ENCODE results near the gene UBASH3A.

Gene UBASH3A

GRCh38 chr21:42453224-42453985 is 49.7 kb downstream of the UBASH3A start:
- DNase-seq, result no peak

- DNase-seq, result no peak
Observed at GRCh38 chr21:42453986-42454570, 50.4 kb downstream of the UBASH3A start.

- no peak for DNase-seq
Observed at GRCh38 chr21:42454786-42455185, 51.1 kb downstream of the UBASH3A start.

DNA sequence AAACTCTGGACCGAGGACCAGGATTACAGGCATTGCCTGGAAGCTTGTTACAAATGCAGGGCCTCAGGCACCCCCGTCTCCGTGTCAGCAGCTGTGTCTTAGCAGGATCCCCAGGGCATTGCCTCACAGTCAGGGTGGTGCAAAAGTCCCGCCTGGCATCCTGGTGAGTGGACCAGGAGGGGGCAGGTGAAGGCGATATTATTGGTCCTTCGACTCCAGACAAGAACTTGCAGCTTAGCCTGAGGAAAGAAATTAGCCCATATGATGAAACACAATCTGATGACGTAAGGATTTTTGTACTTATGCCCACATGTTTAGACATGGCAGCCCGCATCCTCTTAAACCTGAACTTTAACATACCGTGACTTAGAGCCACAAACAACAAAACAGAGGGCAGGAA is 51.5 kb downstream of the UBASH3A start:
- no peak for DNase-seq

GRCh38 chr21:42455754-42456440 is 52.2 kb downstream of the UBASH3A start:
- DNase-seq, result no peak

- peak in 1 of 2 experiments; percentile 64 for DNase-seq
Observed at GRCh38 chr21:42456457-42456856, 52.8 kb downstream of the UBASH3A start.

DNA sequence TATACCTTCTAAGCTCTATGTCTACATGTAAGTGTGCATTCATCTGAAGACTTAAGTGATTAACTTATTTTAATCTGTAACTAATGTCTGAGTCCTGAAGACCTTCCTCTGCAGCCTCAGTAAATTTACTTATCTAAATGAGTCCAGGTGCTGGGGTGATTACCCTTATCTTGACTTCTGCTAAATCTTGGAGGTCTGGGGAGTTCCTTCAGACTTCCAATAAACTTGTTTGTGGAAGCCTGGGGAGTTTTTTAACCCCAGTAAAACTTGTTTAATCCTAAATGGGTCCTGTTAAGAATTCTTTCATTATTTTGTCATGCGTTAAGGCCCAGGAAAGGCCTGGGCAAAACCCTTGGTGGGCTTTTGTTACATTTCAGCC is 55.4 kb downstream of the UBASH3A start:
- no peak for DNase-seq

- peak; percentile 11 to 13 for DNase-seq
Observed at GRCh38 chr21:42459546-42460215, 56.0 kb downstream of the UBASH3A start.

DNA sequence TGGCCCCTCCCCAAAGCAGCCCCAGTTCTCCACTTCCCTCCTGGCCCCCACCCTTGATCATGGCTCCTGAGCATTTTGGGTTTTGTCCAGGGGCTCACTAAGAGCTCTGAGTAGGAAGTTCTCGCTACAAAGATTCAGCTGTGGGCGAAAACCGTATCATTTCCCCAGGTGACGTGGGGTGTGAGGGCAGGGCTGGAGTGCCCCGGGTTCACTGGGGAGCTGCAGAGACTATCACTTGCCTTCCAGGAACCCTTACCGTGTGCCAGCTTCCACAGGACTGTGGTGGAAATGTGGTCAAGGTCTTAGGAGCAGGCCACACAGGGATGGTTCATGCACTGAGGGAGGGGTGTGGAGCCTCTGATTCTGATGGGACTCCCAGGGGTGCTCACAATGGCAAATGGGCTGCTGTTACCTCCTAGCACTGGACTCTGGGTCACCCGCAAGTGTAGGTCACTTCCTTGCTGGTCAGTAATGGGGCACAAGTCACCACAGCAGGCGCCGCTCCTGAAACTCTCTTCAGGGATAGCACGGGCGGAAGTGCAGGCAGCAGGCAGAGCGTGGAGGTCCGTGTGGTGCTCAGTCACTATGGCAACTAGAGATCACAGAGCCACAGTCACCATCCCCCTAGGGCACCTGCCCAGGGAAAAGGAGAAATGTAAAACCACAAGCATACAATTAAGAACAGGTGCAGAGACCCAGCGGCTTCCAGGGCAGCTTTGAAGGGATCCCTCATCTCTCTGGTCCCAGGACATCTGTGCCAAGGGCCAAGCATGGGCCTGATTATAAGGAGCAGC is 56.9 kb downstream of the UBASH3A start:
- peak; percentile 55 to 58 for DNase-seq

DNA sequence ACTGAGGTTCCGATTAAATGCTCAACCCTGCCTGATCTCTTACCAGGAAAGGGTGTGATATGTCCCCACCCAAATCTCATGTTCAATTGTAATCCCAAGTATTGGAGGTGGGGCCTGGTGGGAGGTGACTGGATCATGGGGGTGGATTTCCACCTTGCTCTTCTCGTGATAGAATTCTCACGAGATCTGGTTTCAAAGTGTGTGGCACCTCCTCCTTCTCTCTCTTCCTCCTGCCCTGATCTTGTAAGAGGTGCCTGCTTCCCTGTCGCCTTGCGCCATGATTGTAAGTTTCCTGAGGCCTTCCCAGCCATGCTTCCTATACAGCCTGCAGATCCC is 57.5 kb downstream of the UBASH3A start:
- DNase-seq, result no peak

- DNase-seq, result peak; percentile 15 to 20
Observed at GRCh38 chr21:42461881-42462877, 58.5 kb downstream of the UBASH3A start.

DNA sequence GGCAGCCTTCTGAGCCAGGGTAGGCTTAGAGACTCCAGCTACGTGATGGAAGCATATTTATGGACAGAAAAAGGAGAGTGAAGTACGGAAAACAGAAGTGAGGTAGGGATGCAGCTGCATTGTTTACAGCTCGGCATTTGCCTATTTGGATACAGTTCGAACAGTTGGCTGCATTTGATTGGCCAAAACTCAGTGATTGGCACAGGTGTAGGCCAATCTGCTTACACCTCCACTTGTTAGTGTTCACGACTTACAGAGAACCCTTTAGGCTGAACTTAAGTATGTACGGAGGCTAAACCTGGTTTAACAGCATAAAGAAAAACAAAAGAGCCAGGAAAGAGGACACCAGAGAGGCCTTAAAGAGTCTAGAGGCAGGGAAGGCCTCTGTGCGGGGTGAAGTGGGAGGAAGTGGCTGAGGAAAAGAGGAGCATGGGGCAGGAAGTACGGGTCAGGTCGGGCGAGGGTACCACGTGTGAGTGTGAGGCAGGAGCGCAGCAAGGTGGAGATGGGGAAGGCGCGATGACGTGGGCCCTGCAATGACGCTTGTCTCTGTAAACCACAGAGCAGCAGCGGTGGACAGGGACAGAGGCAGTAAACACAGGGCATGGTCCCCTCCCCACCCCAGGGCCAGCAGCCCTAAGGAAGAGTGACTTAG is 60.3 kb downstream of the UBASH3A start:
- peak; percentile 84 to 85 for DNase-seq

- peak in 1 of 2 experiments; percentile 27 for DNase-seq
Observed at GRCh38 chr21:42465008-42465802, 61.5 kb downstream of the UBASH3A start.

- DNase-seq, result no peak
Observed at GRCh38 chr21:42465803-42466127, 62.1 kb downstream of the UBASH3A start.

DNA sequence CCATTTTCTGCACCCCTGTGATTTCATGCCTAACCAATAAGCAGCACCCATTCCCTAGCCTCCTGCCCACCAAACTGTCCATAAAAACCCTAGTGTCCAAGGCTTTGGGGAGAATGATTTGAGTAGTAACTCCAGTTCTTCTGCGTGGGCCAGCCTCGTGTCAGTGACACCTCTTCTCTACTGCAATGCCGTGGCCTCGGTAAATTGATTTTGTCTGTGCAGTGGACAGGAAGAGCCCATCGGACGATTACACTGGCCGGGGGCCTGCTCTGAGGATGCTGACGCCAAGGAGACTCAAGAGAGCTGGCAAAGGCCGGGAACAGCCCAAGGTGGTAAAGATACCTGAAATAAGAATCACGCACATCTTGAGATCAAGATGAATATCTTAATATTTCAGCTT is 63.0 kb downstream of the UBASH3A start:
- peak in 1 of 2 experiments; percentile 7 for DNase-seq

DNA sequence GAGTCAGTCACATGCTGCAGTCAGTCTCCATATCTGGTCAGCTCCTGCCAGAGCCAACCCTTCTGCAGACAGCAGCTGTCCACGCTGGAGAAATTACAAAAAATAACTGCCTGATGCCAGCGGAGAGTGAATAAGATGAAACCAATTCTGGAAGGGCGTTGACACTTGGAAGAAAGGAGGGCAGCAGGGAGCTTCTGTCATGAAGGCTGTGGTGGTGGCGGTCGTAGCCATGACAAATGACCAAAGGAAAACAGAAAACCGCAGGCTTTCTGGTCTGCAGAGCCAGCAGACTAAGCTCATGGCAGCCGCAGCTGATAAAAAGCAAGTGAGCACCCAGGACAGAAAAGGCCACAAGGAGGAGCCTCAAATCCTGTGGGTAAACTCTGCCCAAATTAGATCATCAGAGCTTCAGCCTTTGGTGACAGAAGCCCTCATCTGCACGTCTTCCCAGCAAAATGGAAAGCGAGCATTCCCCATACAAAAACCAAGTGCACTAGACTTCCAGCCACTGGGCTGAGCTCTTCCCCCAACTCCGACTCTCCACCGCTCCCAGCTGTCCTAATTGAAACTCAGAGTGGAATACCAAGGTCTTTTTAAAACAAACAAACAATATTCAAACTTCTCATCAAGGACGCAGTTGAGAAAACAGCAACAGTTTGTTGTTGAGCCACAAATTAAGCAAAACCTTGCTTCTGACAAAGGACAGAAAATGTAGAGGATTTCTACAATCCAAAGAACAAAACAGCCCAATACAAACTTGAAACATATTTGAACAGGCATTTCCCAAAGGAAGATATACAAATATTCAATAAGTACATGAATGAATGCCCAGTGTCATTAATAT is 63.7 kb downstream of the UBASH3A start:
- peak; percentile 19 to 20 for DNase-seq

- DNase-seq, result no peak
Observed at GRCh38 chr21:42468491-42469131, 64.9 kb downstream of the UBASH3A start.

GRCh38 chr21:42469272-42469671 is 65.6 kb downstream of the UBASH3A start:
- DNase-seq, result peak; percentile 12 to 17

- DNase-seq, result peak in 1 of 2 experiments; percentile 4
Observed at GRCh38 chr21:42469726-42470125, 66.0 kb downstream of the UBASH3A start.

Measured in activated T-cell treated with anti-CD3 and anti-CD28 coated beads, Interleukin-2, amount 50 U/mL, for 48 hours (primary cell).